GDM1 (cell line): ENCODE results near the gene IP6K2.
"Not testable (repeated sequence)": the region's sequence is repeated elsewhere in the genome, so short reads cannot be mapped to it uniquely, and the experiment has no call there.

Experiments used
- DNase-seq: peaks from one replicate; lab custom pipeline; 2025; lab: John Stamatoyannopoulos, UW

Gene IP6K2, protein sequence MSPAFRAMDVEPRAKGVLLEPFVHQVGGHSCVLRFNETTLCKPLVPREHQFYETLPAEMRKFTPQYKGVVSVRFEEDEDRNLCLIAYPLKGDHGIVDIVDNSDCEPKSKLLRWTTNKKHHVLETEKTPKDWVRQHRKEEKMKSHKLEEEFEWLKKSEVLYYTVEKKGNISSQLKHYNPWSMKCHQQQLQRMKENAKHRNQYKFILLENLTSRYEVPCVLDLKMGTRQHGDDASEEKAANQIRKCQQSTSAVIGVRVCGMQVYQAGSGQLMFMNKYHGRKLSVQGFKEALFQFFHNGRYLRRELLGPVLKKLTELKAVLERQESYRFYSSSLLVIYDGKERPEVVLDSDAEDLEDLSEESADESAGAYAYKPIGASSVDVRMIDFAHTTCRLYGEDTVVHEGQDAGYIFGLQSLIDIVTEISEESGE

DNA sequence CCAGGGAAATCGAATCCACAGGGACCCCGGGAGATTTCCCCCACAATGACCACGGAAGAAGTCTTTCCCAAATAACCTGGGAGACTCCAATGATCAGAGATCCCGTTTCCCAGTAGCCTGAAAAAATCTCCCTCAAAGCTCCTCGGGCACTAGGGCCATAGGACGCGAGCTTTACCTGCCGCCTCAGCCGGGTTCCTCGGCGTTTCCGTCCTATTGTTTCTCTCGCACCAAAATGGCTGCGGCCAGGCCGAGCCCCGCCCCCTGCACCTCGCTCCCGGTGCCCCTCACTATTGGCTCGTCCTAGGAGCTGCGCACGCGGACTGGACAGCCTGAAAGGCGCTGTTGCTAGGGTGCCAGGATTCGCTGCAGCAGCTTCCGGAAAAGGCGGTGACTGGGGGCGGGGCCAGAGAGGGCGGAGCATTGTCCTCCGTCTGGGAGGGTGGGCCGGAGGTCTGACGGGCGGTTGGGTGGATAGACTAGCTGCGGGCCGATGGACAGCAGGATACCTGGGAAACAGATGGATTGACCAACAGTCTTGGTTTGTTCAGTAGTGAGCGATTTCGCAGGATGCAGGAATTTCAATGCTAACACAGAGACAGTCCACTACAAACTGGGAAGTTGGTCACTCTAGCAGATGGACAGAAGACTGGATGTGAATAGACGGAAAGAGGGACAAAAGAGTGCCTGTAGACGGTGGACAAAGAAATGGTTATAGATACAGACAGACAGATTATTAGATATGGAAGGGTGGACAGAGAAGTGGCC, at the start of gene IP6K2:
TSS of gene IP6K2 (minus strand) at position 240 of the 765 bp plus-strand sequence. CDS start 21,930 bp downstream, outside the sequence.
- DNase-seq = peak; percentile 95

DNA sequence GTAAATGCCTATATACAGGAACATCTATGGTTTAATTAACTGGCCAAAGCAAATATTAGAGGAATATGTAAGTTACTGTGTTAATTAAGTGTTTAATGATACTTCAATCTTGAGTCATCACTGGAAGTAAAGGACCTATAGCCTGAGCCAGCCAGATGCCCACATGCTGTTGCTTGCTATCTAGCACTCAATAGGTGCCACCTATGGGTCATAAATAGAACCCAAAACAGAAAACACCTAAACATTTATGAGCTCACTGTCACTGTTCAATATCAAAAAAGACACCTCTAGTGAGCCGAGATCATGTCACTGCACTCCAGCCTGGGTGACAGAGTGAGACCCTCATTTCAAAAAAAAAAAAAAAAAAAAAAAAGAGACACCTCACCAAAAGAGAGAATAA, 48.4 kb upstream of the IP6K2 start:
- no peak for DNase-seq

DNA sequence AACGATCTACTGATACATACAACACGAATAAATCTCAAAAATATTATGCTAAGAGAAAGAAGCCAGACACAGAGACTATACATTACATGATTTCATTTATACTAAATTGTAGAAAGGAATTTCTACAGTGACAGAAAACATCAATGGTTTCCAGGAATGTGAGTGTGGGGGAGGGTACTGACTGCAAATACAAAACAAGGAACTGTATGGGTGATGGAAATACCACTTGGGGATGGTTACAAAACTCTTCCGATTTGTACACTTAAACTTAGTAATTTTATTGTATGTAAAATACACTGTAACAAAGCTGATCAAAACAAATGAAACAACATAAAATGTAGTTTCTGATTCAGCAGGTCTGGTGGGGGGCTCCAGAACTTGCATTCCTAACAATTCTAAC, 45.8 kb upstream of the IP6K2 start:
- DNase-seq = no peak

DNA sequence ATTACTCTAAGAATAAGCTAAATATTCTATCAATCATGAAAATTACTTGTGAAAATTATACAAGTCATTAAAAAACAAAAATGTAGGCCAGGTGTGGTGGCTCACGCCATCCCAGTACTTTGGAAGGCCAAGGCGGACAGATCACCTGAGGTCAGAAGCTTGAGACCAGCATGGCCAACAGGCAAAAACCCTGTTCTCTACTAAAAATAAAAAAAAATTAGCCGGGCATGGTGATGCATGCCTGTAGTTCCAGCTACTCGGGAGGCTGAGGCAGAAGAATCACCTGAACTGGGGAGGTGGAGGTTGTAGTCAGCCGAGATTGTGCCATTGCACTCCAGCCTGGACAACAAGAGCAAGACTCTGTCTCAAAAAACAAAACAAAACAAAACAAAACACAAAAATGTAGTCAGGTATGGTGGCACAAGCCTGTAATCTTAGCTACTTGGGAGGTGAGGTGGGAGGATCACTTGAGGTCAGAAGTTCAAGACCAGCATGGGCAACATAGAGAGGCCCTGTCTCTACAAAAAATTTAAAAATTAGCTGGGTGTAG, 43.0 kb upstream of the IP6K2 start:
- not testable (repeated sequence) for DNase-seq

DNA sequence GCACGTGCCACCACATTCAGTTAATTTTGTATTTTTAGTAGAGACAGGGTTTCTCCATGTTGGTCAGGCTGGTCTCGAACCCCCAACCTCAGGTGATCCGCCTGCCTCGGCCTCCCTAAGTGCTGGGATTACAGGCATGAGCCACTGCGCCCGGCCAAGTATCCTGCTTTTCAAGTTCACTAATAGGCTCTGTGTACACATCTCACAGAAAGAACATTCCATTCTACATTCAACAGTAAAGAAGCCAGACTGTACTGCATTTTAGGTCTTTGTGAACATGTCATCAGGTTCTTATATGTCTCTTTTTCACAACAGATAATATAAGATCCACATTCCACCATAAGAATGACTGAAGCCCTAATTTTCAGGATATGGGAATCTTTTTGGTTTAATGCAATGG, 42.5 kb upstream of the IP6K2 start:
- DNase-seq = not testable (repeated sequence)

DNA sequence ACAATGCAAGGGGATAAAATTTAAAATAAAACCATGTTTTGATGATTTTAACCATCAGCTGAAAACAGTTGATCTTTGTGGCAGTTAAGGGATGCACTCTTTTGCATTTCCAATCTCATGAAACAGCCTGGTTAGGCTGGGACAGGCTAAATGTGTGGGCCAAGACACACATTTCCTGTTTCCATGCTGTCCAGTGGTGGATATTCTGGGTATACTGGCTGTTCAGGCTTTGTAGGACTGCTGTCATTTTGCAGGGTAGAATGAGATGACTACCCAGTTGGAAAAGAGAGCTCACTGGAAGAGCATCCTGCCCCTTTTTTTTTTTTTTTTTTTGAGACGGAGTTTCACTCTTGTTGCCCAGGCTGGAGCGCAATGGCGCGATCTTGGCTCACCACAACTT, 42.0 kb upstream of the IP6K2 start:
- no peak for DNase-seq

DNA sequence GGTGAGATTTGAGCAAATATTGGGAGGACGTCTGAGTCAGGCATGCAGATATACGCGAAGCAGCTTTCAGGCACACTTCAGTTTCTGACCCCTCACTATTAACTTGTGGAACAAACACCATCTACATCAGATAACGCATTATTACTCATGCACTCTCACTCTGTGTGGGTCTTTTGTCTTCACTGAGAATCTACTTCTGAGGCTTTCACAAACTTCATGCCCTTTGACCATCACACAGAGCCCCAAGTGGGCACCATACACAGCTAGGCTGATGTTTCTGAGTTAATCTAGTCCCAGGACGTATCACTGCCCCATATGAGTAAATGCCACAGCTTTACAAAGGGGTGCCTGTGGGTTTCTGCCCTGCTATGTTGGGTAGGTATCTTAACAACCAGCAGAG, 39.6 kb upstream of the IP6K2 start:
- DNase-seq = no peak

DNA sequence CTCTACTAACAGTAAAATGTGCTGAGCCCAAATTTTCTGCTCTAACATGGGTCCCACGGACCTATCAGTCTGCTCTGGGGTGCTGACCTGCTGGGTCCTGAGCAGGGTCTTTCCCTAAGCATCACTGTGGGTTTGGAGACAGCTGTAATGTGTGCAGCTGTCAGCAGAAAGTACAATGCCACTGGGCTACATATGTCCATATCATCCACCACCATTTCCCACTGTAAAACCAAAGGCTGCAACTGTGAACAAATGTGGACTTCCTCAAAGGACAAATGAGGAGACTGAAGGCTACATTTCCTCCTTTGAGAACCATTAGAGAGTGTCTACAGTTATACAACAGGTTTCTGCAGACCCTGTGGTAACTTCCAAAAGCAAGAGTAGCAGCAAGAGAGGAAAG, 33.8 kb upstream of the IP6K2 start:
- peak; percentile 41 for DNase-seq

DNA sequence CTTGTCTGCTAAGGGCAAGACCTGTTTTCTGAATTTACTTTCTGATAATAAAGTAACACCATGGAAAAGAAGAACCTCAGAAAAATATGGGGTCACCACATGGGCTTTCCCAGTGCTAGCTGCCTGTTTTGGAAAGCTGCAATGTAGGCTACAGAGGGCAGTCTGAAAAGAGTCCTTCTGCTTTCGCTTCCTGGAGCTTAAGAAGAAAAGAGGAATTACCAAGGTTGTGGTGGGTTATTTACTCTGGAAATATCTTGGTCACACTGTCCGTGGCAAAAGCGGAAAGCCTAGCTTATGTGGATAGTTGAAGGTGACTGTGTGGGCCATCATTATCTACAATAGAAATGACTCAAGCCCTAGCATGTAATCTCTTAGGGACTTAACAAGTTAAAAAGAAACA, 31.7 kb upstream of the IP6K2 start:
- no peak for DNase-seq

DNA sequence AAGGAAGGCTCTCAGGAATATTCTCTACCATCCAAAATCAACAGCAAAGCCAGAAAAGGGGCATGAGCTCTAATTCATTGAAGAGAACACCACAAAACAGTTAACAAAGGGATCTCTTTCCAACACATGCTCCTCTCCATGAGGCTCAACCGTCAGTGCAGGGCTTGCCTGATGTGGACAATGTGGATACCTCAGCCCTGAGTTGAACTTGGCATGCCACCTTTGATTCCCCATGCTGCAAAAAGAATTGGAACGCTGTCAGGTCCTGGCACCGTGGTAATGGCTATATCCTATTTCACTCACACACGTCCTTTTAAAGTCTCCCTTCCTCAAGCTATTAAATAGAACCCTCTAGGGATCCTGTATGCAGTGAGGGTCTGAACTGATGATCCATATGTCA, 30.7 kb upstream of the IP6K2 start:
- no peak for DNase-seq

DNA sequence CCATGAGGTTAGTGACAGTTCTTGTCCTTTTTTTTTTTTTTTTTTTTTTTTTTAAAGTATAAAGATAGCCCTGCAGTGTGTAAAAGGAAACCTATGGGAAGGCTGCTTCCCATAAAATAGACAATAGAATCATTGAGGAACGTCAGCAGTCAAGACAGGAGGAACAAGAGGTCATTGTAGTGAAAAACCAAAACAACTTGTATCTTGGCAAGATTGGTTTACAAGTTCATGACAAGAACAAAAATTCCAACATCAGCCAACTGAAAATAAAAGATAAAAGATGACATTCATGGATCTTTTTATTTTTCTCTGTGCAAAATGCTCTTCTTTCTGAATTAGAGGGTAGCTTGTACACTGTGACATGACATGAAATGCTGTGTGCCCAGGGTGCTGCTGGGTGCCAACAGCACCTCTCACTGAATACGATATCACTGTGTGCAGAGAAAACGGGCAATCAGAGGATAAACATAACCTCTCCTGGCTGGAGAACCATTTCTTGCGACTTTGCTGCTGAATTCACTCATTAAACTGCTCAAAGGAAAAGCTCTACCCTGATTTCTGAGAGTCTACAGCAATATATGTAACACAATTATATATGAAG, 30.1 kb upstream of the IP6K2 start:
- DNase-seq = no peak

DNA sequence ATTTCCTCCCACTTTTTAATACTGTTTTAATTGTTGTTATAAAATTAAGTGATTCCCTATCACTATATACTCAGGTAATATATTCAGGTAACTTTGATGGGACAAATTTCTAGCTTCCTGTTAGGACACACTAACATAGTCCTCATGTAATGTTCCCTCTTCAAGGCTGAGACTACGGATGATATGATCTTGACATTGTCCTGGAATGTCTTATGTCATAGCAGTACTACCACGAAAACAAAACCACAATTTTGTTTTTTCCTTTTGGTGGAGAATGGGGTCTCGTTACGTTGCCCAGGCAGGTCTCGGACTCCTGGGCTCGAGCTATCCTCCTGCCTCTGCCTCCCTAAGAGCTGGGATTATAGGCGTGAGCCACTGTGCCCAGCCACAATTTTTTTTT, 26.8 kb upstream of the IP6K2 start:
- no peak for DNase-seq

DNA sequence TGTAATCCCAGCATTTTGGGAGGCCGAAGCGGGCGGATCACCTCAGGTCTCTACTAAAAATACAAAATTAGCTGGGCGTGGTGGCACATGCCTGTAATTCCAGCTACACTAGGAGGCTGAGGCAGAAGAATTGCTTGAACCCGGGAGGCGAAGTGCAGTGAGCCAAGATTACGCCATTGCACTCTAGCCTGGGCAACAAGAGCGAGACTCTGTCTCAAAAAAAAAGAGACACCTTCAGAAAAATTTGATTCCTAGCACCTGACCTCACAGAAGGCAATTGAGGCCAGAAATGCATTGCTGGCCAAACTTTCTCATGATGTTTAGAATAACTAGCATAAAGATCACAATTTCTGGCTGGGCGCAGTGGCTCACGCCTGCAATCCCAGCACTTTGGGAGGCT, 24.2 kb upstream of the IP6K2 start:
- DNase-seq = not testable (repeated sequence)

DNA sequence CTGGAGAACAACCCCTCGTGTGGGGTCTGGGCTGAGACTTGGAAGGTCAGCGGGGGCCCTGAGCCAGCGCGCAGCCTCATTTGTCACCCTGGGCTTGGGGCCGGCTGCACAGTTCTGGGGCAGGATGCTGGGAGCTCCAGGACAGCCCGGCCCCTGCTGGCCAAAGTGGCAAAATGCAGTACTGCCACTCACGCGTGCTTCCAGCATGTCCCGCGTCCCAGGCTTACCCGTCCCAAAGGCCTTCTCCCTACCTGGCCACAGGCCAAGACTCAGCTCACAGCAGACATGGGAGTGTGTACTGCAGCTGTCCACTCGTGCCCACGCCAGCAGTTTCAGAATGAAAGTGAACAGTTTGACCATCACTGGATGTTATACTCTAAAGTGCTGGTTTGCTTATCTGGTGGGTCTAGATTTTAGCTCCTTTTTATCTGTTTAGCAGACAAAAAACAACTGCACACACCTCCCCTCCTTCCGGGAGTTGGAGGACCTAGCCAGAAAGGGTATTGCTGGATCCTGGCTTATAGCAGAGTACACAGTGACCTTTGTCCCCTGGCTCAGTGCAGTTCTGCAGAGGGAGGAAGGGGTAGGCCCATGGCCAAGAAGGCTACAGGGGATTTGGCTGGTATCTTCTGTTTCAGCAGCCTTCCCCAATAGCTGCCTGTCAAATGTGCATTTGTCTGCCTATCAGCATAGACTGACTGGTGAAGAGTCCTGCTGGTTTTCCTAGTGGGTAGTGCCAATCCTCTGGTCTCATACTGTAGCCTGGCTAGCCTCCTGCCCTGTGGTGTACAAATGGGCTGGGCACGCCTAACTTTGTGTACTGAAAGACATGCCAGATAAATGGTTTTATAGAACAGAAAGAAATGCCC, 23.2 kb upstream of the IP6K2 start:
- DNase-seq = no peak

DNA sequence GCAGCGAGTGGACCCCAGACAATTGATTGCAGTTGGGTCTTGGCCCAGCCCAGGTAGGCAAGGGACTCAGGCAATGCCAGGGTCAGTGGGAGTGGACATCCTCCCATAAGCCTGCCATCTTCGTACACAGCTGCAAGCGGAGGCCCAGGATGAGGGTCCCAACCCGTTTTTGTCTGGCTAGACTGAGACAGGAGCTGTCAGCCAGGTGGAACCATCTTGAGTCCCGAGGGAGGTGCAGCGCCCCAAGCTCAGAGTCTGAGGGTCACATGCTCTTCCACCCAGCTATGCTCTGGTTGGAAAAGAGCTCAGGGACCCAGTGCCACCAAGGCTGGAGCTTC, 22.6 kb upstream of the IP6K2 start:
- DNase-seq = no peak

DNA sequence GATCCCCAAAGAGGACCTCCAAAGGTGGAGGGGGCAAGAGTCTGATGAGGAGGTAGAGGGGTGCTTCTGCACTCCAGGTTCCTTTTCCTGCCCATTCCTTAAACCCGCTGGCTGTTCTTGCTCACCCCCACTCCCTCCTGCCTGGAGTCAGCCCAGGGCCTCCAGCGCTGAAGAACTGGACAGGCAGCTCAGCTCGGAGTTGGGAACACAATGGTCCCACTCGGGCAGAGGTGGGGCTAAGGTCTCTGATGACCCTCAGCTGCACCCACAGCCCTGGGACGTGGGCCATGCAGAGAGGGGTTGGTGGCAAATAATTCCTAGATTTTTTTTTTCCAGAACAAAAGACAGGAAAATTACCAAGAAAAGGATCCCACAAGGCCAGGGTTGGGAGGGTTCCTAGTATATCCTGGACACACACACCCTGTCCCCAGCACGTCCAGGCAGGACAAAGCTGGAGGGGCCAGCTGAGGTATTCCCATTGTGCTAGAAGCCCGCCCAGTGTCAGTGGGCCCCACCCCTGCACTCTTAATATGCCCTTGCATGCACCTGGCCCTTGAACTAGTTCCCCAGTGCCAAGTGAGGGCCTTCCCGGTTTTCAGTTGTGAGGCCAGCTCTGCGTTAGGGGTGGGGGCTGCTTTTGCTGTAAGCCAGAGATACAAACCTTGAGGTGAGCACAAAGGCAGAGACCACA, 22.1 kb upstream of the IP6K2 start:
- DNase-seq = no peak

DNA sequence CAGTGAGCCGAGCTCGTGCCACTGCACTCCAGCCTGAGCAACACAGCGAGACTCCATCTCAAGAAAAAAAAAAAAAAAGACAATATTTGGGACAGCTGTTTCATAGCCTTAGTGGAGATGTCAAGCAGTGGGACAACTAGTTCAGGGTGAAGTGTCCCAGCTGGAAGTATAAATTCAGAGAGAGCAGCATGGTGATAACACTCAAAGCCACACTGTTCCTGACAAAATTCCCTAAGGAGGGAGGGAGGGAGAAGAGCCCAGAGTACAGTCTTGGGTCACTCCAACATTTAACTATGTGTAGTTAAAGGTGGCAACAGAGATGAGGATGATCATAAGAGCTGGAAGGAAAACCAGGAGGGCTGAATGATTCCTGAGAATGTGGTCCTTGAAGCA, 21.1 kb upstream of the IP6K2 start:
- no peak for DNase-seq

DNA sequence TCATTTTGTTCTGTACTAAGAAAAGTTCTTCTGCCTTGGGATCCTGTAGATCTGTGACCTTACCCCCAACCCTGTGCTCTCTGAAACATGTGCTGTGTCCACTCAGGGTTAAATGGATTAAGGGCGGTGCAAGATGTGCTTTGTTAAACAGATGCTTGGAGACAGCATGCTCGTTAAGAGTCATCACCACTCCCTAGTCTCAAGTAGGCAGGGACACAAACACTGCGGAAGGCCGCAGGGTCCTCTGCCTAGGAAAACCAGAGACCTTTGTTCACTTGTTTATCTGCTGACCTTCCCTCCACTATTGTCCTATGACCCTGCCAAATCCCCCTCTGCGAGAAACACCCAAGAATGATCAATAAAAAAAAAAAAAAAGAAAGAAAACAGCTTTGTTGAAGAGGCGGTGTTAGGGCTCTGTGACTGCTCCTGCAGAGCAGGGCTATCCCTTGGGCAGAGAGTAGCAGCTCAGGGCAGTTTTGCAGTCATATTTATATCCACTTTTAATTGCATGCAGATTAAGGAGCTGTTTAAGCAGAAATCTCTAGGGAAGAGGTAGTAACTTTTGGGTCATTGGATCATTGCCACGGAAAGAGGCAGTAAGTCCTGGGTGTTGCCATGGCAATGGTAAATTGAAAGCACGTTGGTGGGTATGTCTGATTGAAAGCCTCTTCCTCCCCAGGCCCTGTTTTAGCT, 18.2 kb upstream of the IP6K2 start:
- not testable (repeated sequence) for DNase-seq

DNA sequence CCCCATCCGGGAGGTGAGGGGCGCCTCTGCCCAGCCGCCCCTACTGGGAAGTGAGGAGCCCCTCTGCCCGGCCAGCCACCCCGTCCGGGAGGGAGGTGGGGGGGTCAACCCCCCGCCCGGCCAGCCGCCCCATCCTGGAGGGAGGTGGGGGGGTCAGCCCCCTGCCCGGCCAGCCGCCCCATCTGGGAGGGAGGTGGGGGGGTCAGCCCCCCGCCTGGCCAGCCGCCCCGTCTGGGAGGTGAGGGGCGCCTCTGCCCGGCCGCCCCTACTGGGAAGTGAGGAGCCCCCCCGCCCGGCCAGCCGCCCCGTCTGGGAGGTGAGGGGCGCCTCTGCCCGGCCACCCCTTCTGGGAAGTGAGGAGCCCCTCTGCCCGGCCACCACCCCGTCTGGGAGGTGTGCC, 17.5 kb upstream of the IP6K2 start:
- not testable (repeated sequence) for DNase-seq

DNA sequence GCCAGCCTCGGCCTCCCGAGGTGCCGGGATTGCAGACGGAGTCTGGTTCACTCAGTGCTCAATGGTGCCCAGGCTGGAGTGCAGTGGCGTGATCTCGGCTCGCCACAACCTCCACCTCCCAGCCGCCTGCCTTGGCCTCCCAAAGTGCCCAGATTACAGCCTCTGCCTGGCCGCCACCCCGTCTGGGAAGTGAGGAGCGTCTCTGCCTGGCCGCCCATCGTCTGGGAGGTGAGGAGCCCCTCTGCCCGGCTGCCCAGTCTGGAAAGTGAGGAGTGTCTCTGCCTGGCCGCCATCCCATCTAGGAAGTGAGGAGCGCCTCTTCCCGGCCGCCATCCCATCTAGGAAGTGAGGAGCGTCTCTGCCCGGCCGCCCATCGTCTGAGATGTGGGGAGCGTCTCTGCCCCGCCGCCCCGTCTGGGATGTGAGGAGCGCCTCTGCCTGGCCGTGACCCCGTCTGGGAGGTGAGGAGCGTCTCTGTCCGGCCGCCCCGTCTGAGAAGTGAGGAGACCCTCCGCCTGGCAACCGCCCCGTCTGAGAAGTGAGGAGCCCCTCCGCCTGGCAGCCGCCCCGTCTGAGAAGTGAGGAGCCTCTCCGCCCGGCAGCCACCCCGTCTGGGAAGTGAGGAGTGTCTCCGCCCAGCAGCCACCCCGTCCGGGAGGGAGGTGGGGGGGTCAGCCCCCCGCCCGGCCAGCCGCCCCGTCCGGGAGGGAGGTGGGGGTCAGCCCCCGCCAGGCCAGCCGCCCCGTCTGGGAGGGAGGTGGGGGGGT, 16.9 kb upstream of the IP6K2 start:
- DNase-seq = not testable (repeated sequence)
